NCI-H446 treated with DMSO at 0.1 percent for 48 hours (cell line): ENCODE measurements around the gene GGPS1.
A peak's percentile ranks its signal among the peaks of the same experiment; 100 is the strongest.
"Not testable (repeated sequence)": the region's sequence is repeated elsewhere in the genome, so short reads cannot be mapped to it uniquely, and the experiment has no call there.

Source experiments
- DNase-seq: peaks from one replicate; lab custom pipeline; 2025; lab: John Stamatoyannopoulos, UW

GGPS1 gene

GRCh38 chr1:235328271-235329138 lies at the start of gene GGPS1:
Gene GGPS1, plus strand, starts transcription at chr1:235328570. Its CDS starts 6,695 bp downstream, at chr1:235335265.
- DNase-seq: peak; percentile 100

GRCh38 chr1:235278915-235279292 lies 49.5 kb upstream of the GGPS1 start:
- no peak for DNase-seq

GRCh38 chr1:235279694-235280093 lies 48.7 kb upstream of the GGPS1 start:
- DNase-seq: no peak

GRCh38 chr1:235280467-235280866 lies 47.9 kb upstream of the GGPS1 start:
- DNase-seq: no peak

- not testable (repeated sequence) for DNase-seq
Observed at GRCh38 chr1:235283636-235284035, 44.7 kb upstream of the GGPS1 start.

- DNase-seq: no peak
Observed at GRCh38 chr1:235284231-235284769, 44.1 kb upstream of the GGPS1 start.

GRCh38 chr1:235286667-235287066 lies 41.7 kb upstream of the GGPS1 start:
- DNase-seq: no peak

- DNase-seq: no peak
Observed at GRCh38 chr1:235287208-235287882, 41.0 kb upstream of the GGPS1 start.

GRCh38 chr1:235289859-235290739 lies 38.3 kb upstream of the GGPS1 start:
- DNase-seq: no peak

GRCh38 chr1:235290740-235291502 lies 37.4 kb upstream of the GGPS1 start:
- no peak for DNase-seq

- no peak for DNase-seq
Observed at GRCh38 chr1:235291599-235292091, 36.7 kb upstream of the GGPS1 start.

- DNase-seq: no peak
Observed at GRCh38 chr1:235292790-235293189, 35.6 kb upstream of the GGPS1 start.

GRCh38 chr1:235293322-235293942 lies 34.9 kb upstream of the GGPS1 start:
- no peak for DNase-seq

GRCh38 chr1:235295902-235296350 lies 32.4 kb upstream of the GGPS1 start:
- DNase-seq: no peak

GRCh38 chr1:235296729-235297128 lies 31.6 kb upstream of the GGPS1 start:
- no peak for DNase-seq

GRCh38 chr1:235297579-235297978 lies 30.8 kb upstream of the GGPS1 start:
- no peak for DNase-seq

- no peak for DNase-seq
Observed at GRCh38 chr1:235298758-235299157, 29.6 kb upstream of the GGPS1 start.

- DNase-seq: no peak
Observed at GRCh38 chr1:235299169-235299858, 29.1 kb upstream of the GGPS1 start.

GRCh38 chr1:235302143-235302542 lies 26.2 kb upstream of the GGPS1 start:
- no peak for DNase-seq
